ENCODE data around the gene RPRML. TPM values are rescaled to one million over a fixed set of nuclear protein-coding genes. Genes with fewer than 3 reads are reported as not detected.

The RPRML gene
- total and polyA plus RNA-seq, 4 donors = 0.06 TPM; not detected in 3

DNA sequence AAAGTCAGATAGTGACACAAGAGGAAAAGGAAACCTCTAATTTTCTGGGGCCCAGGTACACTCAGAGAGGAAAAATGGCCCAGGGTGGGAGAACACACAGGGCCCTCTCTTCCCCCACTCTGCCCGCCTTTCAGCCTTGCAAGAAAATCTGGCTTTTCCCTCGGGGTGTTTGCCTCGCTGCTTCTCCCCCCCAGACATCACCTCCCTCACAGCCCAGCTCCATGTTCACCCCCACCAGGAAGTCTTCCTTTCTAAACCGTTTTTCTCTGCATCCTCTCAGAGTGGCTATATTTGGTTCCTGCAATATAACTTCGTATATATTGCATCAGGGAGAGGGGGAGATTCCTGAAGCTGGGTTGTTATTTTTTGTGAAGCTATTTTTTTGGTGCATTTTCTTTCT, 27.3 kb downstream of the RPRML start:
- H3K9me3 ChIP-seq (ENCODE audit: control insufficient read depth in 4 of 4, low read length in 3 of 4) = no peaks in the 10 kb centered on the region
- 38% methylated on average over 5 of the region's 5 CpGs for WGBS
- no peaks in the 10 kb centered on the region for H3K4me1 ChIP-seq (ENCODE audit: control insufficient read depth in 4 of 4, insufficient read depth in 4 of 4, low read length in 3 of 4)
- H3K27me3 ChIP-seq (ENCODE audit: control insufficient read depth in 4 of 4, insufficient read depth in 4 of 4, low read length in 3 of 4) = no peaks in the 10 kb centered on the region
- H3K36me3 ChIP-seq (ENCODE audit: control insufficient read depth in 4 of 4, insufficient read depth in 3 of 4, low read depth in 1 of 4, low read length in 3 of 4) = peaks cover 0 to 4% (median 0%) of the 10 kb centered on the region in 4 donors
- H3K4me3 ChIP-seq (ENCODE audit: low read depth in 1 of 3, low read length in 3 of 3) = no peak overlapping the region
- H3K9ac ChIP-seq (ENCODE audit: low read depth in 1 of 2, low read length in 2 of 2) = no peak overlapping the region
- DNase-seq (ENCODE audit: low spot score) = no peak
- no peak for TF ChIP-seq NR2F2 (IDR thresholded peaks at IDR 0.05)
- TF ChIP-seq, protein P1, sequence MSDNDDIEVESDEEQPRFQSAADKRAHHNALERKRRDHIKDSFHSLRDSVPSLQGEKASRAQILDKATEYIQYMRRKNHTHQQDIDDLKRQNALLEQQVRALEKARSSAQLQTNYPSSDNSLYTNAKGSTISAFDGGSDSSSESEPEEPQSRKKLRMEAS (IDR thresholded peaks at IDR 0.05) = no peak
- no peak overlapping the region for H3K27ac ChIP-seq (ENCODE audit: low read depth in 1 of 2, low read length in 2 of 2)

DNA sequence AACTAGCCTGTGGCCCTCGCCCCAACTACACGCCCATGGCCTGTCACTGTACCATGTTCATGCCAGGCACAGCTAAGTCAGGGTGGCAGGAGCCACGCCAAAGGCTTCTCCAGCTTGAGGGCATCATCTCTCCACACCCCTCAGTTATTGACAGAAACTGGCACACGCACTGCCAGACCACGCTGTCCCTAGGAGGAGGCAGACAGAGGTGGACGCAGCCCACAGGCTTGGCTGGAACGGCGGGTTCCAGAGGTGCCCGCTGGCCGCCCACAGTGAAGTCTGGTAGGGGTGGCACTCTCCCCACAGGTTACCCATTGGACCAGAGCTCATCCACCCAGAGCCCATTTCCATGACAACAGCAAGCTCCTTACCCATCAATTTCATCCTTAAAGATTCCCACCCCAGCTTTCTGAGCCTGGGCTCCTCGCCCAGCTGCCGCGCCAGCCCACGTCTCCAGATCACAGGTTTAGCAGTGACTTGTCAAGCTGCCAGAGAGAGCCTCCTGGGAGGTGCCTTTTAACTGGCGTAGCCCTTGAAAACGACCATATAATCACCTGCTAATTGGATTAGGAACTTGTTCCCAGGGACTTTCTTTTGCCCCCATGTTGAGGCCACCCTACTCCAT, 27.9 kb downstream of the RPRML start:
- Histone ChIP-seq H3K27me3 (ENCODE audit: control insufficient read depth in 4 of 4, insufficient read depth in 4 of 4, low read length in 3 of 4) (no peaks in the 10 kb centered on the region), H3K4me3 (ENCODE audit: low read depth in 1 of 3, low read length in 3 of 3) (no peak overlapping the region), H3K27ac (ENCODE audit: low read depth in 1 of 2, low read length in 2 of 2) (no peak overlapping the region), H3K4me1 (ENCODE audit: control insufficient read depth in 4 of 4, insufficient read depth in 4 of 4, low read length in 3 of 4) (no peaks in the 10 kb centered on the region), H3K9ac (ENCODE audit: low read depth in 1 of 2, low read length in 2 of 2) (no peak overlapping the region), H3K36me3 (ENCODE audit: control insufficient read depth in 4 of 4, insufficient read depth in 3 of 4, low read depth in 1 of 4, low read length in 3 of 4) (peaks cover 0 to 4% (median 0%) of the 10 kb centered on the region in 4 donors), H3K9me3 (ENCODE audit: control insufficient read depth in 4 of 4, low read length in 3 of 4) (no peaks in the 10 kb centered on the region)
- TF ChIP-seq RAD21 (IDR thresholded peaks at IDR 0.05) = no peak
- TF ChIP-seq YY1 (IDR thresholded peaks at IDR 0.05) = no peak
- TF ChIP-seq HNF4G (IDR thresholded peaks at IDR 0.05) = no peak
- no peak for TF ChIP-seq RXRA (IDR thresholded peaks at IDR 0.05)
- 70% methylated on average over 16 of the region's 16 CpGs for WGBS
- no peak for DNase-seq (ENCODE audit: low spot score)

DNA sequence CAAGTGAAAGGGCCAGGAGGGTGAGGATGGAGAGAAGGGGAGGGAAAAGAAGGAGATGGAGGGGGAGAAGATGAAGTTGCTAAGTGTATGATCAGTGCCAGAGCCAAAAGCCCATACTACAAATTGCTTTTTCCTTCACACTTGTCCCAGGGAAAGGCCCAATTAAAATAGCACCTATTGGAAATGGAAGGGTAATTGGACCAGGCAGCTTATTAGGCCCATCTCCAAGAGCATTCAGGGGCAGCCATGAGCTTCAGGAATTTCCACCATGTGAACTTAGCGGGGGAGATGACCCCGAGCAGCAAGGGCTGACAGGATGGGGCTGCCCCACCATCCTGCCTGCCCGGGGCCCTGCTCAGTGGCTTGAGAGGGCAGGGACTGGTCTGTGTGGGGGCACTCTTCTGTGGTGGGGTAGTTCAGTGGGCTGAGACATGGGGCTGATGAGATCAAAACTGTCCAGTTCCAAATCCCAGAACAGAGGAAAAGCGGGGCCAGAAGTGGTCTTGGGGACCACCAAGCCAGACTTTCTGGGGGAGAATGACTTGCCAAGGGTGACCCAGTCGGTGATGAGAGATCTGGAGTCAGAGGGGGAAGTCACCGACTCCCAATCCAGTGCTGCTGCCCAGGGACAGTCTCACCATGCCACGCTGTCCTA, 28.6 kb downstream of the RPRML start:
- H3K27me3 ChIP-seq (ENCODE audit: control insufficient read depth in 4 of 4, insufficient read depth in 4 of 4, low read length in 3 of 4) = no peaks in the 10 kb centered on the region
- DNase-seq (ENCODE audit: low spot score) = no peak
- H3K4me1 ChIP-seq (ENCODE audit: control insufficient read depth in 4 of 4, insufficient read depth in 4 of 4, low read length in 3 of 4) = no peaks in the 10 kb centered on the region
- H3K27ac ChIP-seq (ENCODE audit: low read depth in 1 of 2, low read length in 2 of 2) = no peak overlapping the region
- H3K36me3 ChIP-seq (ENCODE audit: control insufficient read depth in 4 of 4, insufficient read depth in 3 of 4, low read depth in 1 of 4, low read length in 3 of 4) = peaks cover 0 to 4% (median 0%) of the 10 kb centered on the region in 4 donors
- no peaks in the 10 kb centered on the region for H3K9me3 ChIP-seq (ENCODE audit: control insufficient read depth in 4 of 4, low read length in 3 of 4)
- no peak overlapping the region for H3K4me3 ChIP-seq (ENCODE audit: low read depth in 1 of 3, low read length in 3 of 3)
- no peak overlapping the region for H3K9ac ChIP-seq (ENCODE audit: low read depth in 1 of 2, low read length in 2 of 2)
- 77% methylated on average over 7 of the region's 7 CpGs for WGBS
- TF ChIP-seq TAF1 (conservative IDR thresholded peaks at IDR 0.05) (no peak), GABPA (IDR thresholded peaks at IDR 0.05 in 1 of 2, conservative IDR thresholded peaks at IDR 0.05 in 1 of 2) (no peak), EGR1 (IDR thresholded peaks at IDR 0.05; ENCODE audit: low read depth in 2 of 2) (no peak), JUND (IDR thresholded peaks at IDR 0.05) (no peak), RAD21 (IDR thresholded peaks at IDR 0.05) (no peak), FOXA2 (IDR thresholded peaks at IDR 0.05) (no peak), YY1 (IDR thresholded peaks at IDR 0.05) (no peak), NR2F2 (IDR thresholded peaks at IDR 0.05) (no peak)
- TF ChIP-seq, protein P2, sequence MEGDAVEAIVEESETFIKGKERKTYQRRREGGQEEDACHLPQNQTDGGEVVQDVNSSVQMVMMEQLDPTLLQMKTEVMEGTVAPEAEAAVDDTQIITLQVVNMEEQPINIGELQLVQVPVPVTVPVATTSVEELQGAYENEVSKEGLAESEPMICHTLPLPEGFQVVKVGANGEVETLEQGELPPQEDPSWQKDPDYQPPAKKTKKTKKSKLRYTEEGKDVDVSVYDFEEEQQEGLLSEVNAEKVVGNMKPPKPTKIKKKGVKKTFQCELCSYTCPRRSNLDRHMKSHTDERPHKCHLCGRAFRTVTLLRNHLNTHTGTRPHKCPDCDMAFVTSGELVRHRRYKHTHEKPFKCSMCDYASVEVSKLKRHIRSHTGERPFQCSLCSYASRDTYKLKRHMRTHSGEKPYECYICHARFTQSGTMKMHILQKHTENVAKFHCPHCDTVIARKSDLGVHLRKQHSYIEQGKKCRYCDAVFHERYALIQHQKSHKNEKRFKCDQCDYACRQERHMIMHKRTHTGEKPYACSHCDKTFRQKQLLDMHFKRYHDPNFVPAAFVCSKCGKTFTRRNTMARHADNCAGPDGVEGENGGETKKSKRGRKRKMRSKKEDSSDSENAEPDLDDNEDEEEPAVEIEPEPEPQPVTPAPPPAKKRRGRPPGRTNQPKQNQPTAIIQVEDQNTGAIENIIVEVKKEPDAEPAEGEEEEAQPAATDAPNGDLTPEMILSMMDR (IDR thresholded peaks at IDR 0.05; ENCODE audit: low read depth, low read length, missing input control) = no peak
- TF ChIP-seq, protein P3, sequence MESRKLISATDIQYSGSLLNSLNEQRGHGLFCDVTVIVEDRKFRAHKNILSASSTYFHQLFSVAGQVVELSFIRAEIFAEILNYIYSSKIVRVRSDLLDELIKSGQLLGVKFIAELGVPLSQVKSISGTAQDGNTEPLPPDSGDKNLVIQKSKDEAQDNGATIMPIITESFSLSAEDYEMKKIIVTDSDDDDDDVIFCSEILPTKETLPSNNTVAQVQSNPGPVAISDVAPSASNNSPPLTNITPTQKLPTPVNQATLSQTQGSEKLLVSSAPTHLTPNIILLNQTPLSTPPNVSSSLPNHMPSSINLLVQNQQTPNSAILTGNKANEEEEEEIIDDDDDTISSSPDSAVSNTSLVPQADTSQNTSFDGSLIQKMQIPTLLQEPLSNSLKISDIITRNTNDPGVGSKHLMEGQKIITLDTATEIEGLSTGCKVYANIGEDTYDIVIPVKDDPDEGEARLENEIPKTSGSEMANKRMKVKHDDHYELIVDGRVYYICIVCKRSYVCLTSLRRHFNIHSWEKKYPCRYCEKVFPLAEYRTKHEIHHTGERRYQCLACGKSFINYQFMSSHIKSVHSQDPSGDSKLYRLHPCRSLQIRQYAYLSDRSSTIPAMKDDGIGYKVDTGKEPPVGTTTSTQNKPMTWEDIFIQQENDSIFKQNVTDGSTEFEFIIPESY (IDR thresholded peaks at IDR 0.05) = no peak
- TF ChIP-seq, protein P1 (IDR thresholded peaks at IDR 0.05) = no peak
- TF ChIP-seq, protein P4, sequence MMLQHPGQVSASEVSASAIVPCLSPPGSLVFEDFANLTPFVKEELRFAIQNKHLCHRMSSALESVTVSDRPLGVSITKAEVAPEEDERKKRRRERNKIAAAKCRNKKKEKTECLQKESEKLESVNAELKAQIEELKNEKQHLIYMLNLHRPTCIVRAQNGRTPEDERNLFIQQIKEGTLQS (IDR thresholded peaks at IDR 0.05) = no peak

Data from liver (tissue), 9 donors.